ENCODE data around the gene MEGF9.
"Not testable (repeated sequence)": the region's sequence is repeated elsewhere in the genome, so short reads cannot be mapped to it uniquely, and the experiment has no call there.

Gene MEGF9

GRCh38 chr9:120755810-120756434 lies 41.7 kb upstream of the MEGF9 start:
- TF ChIP-seq CTCF (IDR thresholded peaks at IDR 0.05) (peak; percentile 87), ZFX (IDR thresholded peaks at IDR 0.05; ENCODE audit: borderline replicate concordance) (no peak)
- H3K27ac ChIP-seq: no peak overlapping the region

GRCh38 chr9:120755044-120755443 lies 40.8 kb upstream of the MEGF9 start:
- H3K27ac ChIP-seq: no peak overlapping the region
- TF ChIP-seq ZFX (IDR thresholded peaks at IDR 0.05; ENCODE audit: borderline replicate concordance) (no peak), CTCF (IDR thresholded peaks at IDR 0.05) (no peak)

- H3K27ac ChIP-seq: no peak overlapping the region
- TF ChIP-seq CTCF (IDR thresholded peaks at IDR 0.05): no peak
- TF ChIP-seq ZFX (IDR thresholded peaks at IDR 0.05; ENCODE audit: borderline replicate concordance): no peak
Measured at GRCh38 chr9:120750421-120750820, 36.2 kb upstream of the MEGF9 start.

GRCh38 chr9:120746366-120746765 lies 32.1 kb upstream of the MEGF9 start:
- H3K27ac ChIP-seq: not testable (repeated sequence)

GRCh38 chr9:120745278-120745677 lies 31.0 kb upstream of the MEGF9 start:
- TF ChIP-seq CTCF (IDR thresholded peaks at IDR 0.05) (no peak), ZFX (IDR thresholded peaks at IDR 0.05; ENCODE audit: borderline replicate concordance) (no peak)
- no peak overlapping the region for H3K27ac ChIP-seq

- TF ChIP-seq CTCF (IDR thresholded peaks at IDR 0.05) (peak; percentile 89), ZFX (IDR thresholded peaks at IDR 0.05; ENCODE audit: borderline replicate concordance) (no peak)
- H3K27ac ChIP-seq: no peak overlapping the region
Measured at GRCh38 chr9:120742951-120743416, 28.7 kb upstream of the MEGF9 start.

- no peak overlapping the region for H3K27ac ChIP-seq
- no peak for TF ChIP-seq ZFX (IDR thresholded peaks at IDR 0.05; ENCODE audit: borderline replicate concordance)
- no peak for TF ChIP-seq CTCF (IDR thresholded peaks at IDR 0.05)
Measured at GRCh38 chr9:120741701-120742100, 27.4 kb upstream of the MEGF9 start.

GRCh38 chr9:120741191-120741590 lies 26.9 kb upstream of the MEGF9 start:
- TF ChIP-seq CTCF (IDR thresholded peaks at IDR 0.05): no peak
- TF ChIP-seq ZFX (IDR thresholded peaks at IDR 0.05; ENCODE audit: borderline replicate concordance): no peak
- H3K27ac ChIP-seq: no peak overlapping the region

Data from 22Rv1 (cell line).